Measurements from ENCODE around the gene TRAF1.

- TF ChIP-seq, protein P1, sequence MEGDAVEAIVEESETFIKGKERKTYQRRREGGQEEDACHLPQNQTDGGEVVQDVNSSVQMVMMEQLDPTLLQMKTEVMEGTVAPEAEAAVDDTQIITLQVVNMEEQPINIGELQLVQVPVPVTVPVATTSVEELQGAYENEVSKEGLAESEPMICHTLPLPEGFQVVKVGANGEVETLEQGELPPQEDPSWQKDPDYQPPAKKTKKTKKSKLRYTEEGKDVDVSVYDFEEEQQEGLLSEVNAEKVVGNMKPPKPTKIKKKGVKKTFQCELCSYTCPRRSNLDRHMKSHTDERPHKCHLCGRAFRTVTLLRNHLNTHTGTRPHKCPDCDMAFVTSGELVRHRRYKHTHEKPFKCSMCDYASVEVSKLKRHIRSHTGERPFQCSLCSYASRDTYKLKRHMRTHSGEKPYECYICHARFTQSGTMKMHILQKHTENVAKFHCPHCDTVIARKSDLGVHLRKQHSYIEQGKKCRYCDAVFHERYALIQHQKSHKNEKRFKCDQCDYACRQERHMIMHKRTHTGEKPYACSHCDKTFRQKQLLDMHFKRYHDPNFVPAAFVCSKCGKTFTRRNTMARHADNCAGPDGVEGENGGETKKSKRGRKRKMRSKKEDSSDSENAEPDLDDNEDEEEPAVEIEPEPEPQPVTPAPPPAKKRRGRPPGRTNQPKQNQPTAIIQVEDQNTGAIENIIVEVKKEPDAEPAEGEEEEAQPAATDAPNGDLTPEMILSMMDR (IDR thresholded peaks at IDR 0.05), result no peak
- no peak for TF ChIP-seq POLR2A (IDR thresholded peaks at IDR 0.05)
- peak; percentile 35 for TF ChIP-seq POLR2AphosphoS5 (IDR thresholded peaks at IDR 0.05)
Observed at GRCh38 chr9:120918931-120919842, 7.4 kb downstream of the TRAF1 start.
